HEK293 (cell line): ENCODE measurements around the gene SLC9A4.

Experiments
- CTCF ChIA-PET: fragments of 350-600 bp; formaldehyde crosslinking; extraction: SDS; loops from one replicate; lab custom pipeline; 2021; ENCODE audit warnings: antibody characterized with exemption; lab: Yijun Ruan, JAX
- POLR2A ChIA-PET: fragments of 300-600 bp; formaldehyde crosslinking; extraction: SDS; loops from one replicate; lab custom pipeline; 2020; ENCODE audit warnings: antibody characterized with exemption, inconsistent platforms; lab: Yijun Ruan, JAX
- H3K27ac ChIP-seq: fragments of 200-500 bp; sonication (Bioruptor generic); 2 replicates; pipeline ENCODE4 v1.5.1; 2014; ENCODE audit warnings: low read depth, low read length, control low read depth, inconsistent platforms; ENCODE audit errors: extremely low read depth
- H3K36me3 ChIP-seq, 2 experiments: fragments of 200-500 bp in 1 of 2; sonication (Bioruptor generic) in 1 of 2; 1 replicate in 1 of 2; 2 replicates in 1 of 2; pipeline ENCODE4 v1.5.1; 2014 to 2017; ENCODE audit warnings: inconsistent platforms in 2 of 2, low read length in 2 of 2; ENCODE audit not compliant: control insufficient read depth in 2 of 2, insufficient read depth in 1 of 2
- H3K4me1 ChIP-seq: fragments of 200-500 bp; sonication (Bioruptor generic); 2 replicates; pipeline ENCODE4 v1.5.1; 2014; ENCODE audit warnings: mild to moderate bottlenecking, low read length, inconsistent platforms; ENCODE audit not compliant: control insufficient read depth, insufficient read depth
- H3K4me3 ChIP-seq: 2 replicates; pipeline ENCODE4 v1.5.1; 2011; ENCODE audit warnings: low read depth, mild to moderate bottlenecking, control low read depth, low read length, moderate library complexity
- H3K9me3 ChIP-seq: fragments of 200-500 bp; sonication (Bioruptor generic); 2 replicates; pipeline ENCODE4 v1.5.1; 2014; ENCODE audit warnings: low read depth, low read length, inconsistent platforms; ENCODE audit not compliant: control insufficient read depth, insufficient read depth
- CTCF ChIP-seq: fragments of 450-650 bp; formaldehyde crosslinking; IDR thresholded peaks from 2 replicates; pipeline ENCODE4 v1.5.1; 2016; ENCODE audit warnings: missing biosample characterization, missing genetic modification characterization
- KLF10 ChIP-seq: fragments of 450-650 bp; IDR thresholded peaks from 2 replicates; pipeline ENCODE4 v1.5.1; 2018; ENCODE audit warnings: missing biosample characterization, mild to moderate bottlenecking, missing genetic modification characterization
- KLF17 ChIP-seq: fragments of 450-650 bp; formaldehyde crosslinking; IDR thresholded peaks from 2 replicates; pipeline ENCODE4 v1.5.1; 2016; ENCODE audit warnings: missing biosample characterization, missing genetic modification characterization
- KLF7 ChIP-seq: fragments of 450-650 bp; formaldehyde crosslinking; IDR thresholded peaks from 2 replicates; pipeline ENCODE4 v1.5.1; 2016; ENCODE audit warnings: missing biosample characterization, missing genetic modification characterization, borderline replicate concordance
- MZF1 ChIP-seq: fragments of 450-650 bp; formaldehyde crosslinking; IDR thresholded peaks from 2 replicates; pipeline ENCODE4 v1.5.1; 2017; ENCODE audit warnings: missing biosample characterization, missing genetic modification characterization, borderline replicate concordance
- OVOL3 ChIP-seq: fragments of 450-650 bp; formaldehyde crosslinking; IDR thresholded peaks from 2 replicates; pipeline ENCODE4 v1.5.1; 2016; ENCODE audit warnings: missing biosample characterization, missing genetic modification characterization
- PRDM10 ChIP-seq: fragments of 450-650 bp; formaldehyde crosslinking; IDR thresholded peaks from 2 replicates; pipeline ENCODE4 v1.5.1; 2016; ENCODE audit warnings: missing biosample characterization, missing genetic modification characterization
- WT1 ChIP-seq: fragments of 450-650 bp; formaldehyde crosslinking; IDR thresholded peaks from 2 replicates; pipeline ENCODE4 v1.5.1; 2016; ENCODE audit warnings: missing biosample characterization, missing genetic modification characterization
- ZBTB44 ChIP-seq: fragments of 450-650 bp; IDR thresholded peaks from 2 replicates; pipeline ENCODE4 v1.5.1; 2018; ENCODE audit warnings: missing biosample characterization, mild to moderate bottlenecking, missing genetic modification characterization
- ZBTB49 ChIP-seq: fragments of 450-650 bp; formaldehyde crosslinking; IDR thresholded peaks from 2 replicates; pipeline ENCODE4 v1.5.1; 2016; ENCODE audit warnings: missing biosample characterization, missing genetic modification characterization, low read depth
- ZNF112 ChIP-seq: fragments of 450-650 bp; formaldehyde crosslinking; IDR thresholded peaks from 2 replicates; pipeline ENCODE4 v1.5.0; 2017; ENCODE audit warnings: missing biosample characterization, missing genetic modification characterization
- ZNF302 ChIP-seq: fragments of 450-650 bp; formaldehyde crosslinking; IDR thresholded peaks from 2 replicates; pipeline ENCODE4 v1.5.1; 2016; ENCODE audit warnings: missing biosample characterization, missing genetic modification characterization, low read depth
- ZNF311 ChIP-seq: fragments of 450-650 bp; formaldehyde crosslinking; IDR thresholded peaks from 2 replicates; pipeline ENCODE4 v1.5.1; 2017; ENCODE audit warnings: missing biosample characterization, missing genetic modification characterization, borderline replicate concordance
- ZNF354C ChIP-seq: fragments of 450-650 bp; formaldehyde crosslinking; IDR thresholded peaks from 2 replicates; pipeline ENCODE4 v1.5.1; 2016; ENCODE audit warnings: missing biosample characterization, missing genetic modification characterization, low read depth, borderline replicate concordance
- ZNF404 ChIP-seq: fragments of 450-650 bp; formaldehyde crosslinking; IDR thresholded peaks from 2 replicates; pipeline ENCODE4 v1.5.1; 2017; ENCODE audit warnings: missing biosample characterization, missing genetic modification characterization
- ZNF416 ChIP-seq: fragments of 450-650 bp; formaldehyde crosslinking; IDR thresholded peaks from 2 replicates; pipeline ENCODE4 v1.5.1; 2016; ENCODE audit warnings: missing biosample characterization, missing genetic modification characterization
- ZNF426 ChIP-seq: fragments of 450-650 bp; formaldehyde crosslinking; IDR thresholded peaks from 2 replicates; pipeline ENCODE4 v1.5.1; 2017; ENCODE audit warnings: missing biosample characterization, missing genetic modification characterization, mild to moderate bottlenecking, inconsistent platforms, moderate library complexity
- ZNF501 ChIP-seq: fragments of 450-650 bp; formaldehyde crosslinking; IDR thresholded peaks from 2 replicates; pipeline ENCODE4 v1.5.1; 2016; ENCODE audit warnings: missing biosample characterization, missing genetic modification characterization
- ZNF596 ChIP-seq: fragments of 450-650 bp; IDR thresholded peaks from 2 replicates; pipeline ENCODE4 v1.5.0; 2018; ENCODE audit warnings: missing biosample characterization, mild to moderate bottlenecking, missing genetic modification characterization, moderate library complexity
- ZNF626 ChIP-seq: fragments of 450-650 bp; sonication (Bioruptor Pico); formaldehyde crosslinking; IDR thresholded peaks from 2 replicates; pipeline ENCODE4 v1.5.1; 2018; ENCODE audit warnings: missing biosample characterization, missing genetic modification characterization, inconsistent platforms
- ZNF660 ChIP-seq: fragments of 450-650 bp; IDR thresholded peaks from 2 replicates; pipeline ENCODE4 v1.5.1; 2018; ENCODE audit warnings: missing biosample characterization, mild to moderate bottlenecking, missing genetic modification characterization
- ZNF664 ChIP-seq: fragments of 450-650 bp; formaldehyde crosslinking; IDR thresholded peaks from 2 replicates; pipeline ENCODE4 v1.5.1; 2016; ENCODE audit warnings: missing biosample characterization, missing genetic modification characterization
- ZNF777 ChIP-seq: fragments of 450-650 bp; formaldehyde crosslinking; IDR thresholded peaks from 2 replicates; pipeline ENCODE4 v1.5.1; 2017; ENCODE audit warnings: missing biosample characterization, missing genetic modification characterization, borderline replicate concordance
- ZSCAN30 ChIP-seq: fragments of 450-650 bp; IDR thresholded peaks from 2 replicates; pipeline ENCODE4 v1.5.1; 2018; ENCODE audit warnings: missing biosample characterization, mild to moderate bottlenecking, missing genetic modification characterization, moderate library complexity

SLC9A4 gene

GRCh38 chr2:102473631-102474030 is 605 bp downstream of the SLC9A4 start:
- H3K9me3 ChIP-seq: no peaks in the 10 kb centered on the region

GRCh38 chr2:102474785-102475184 is 1.8 kb downstream of the SLC9A4 start:
- H3K36me3 ChIP-seq: no peaks in the 10 kb centered on the region
- no peak overlapping the region for H3K4me3 ChIP-seq
- ChIA-PET CTCF (interaction anchor here (1.6 to 5.9 kb wide), 3 partner anchors 9 to 140 kb away, joined by 5 to 76 read pairs (median 9); no protein-coding TSS in a partner anchor), POLR2A (no interaction called here)
- TF ChIP-seq ZNF112 (tag by site-specific recombination): no peak
- no peak for TF ChIP-seq KLF7 (tag by site-specific recombination)
- TF ChIP-seq ZBTB44: no peak
- no peak for TF ChIP-seq ZNF416 (tag by site-specific recombination)
- TF ChIP-seq ZNF501 (tag by site-specific recombination): no peak
- no peak for TF ChIP-seq ZNF626 (tag by site-specific recombination)
- TF ChIP-seq KLF17 (tag by site-specific recombination): no peak
- no peak for TF ChIP-seq ZNF302
- TF ChIP-seq WT1 (tag by site-specific recombination): no peak
- no peak for TF ChIP-seq OVOL3 (tag by site-specific recombination)
- no peak for TF ChIP-seq ZNF354C (tag by site-specific recombination)
- TF ChIP-seq ZNF596: no peak
- TF ChIP-seq ZSCAN30 (tag by site-specific recombination): no peak
- TF ChIP-seq PRDM10 (tag by site-specific recombination): no peak
- TF ChIP-seq ZNF777: no peak
- no peak for TF ChIP-seq ZBTB49 (tag by site-specific recombination)
- no peaks in the 10 kb centered on the region for H3K4me1 ChIP-seq
- H3K27ac ChIP-seq: no peak overlapping the region
- no peaks in the 10 kb centered on the region for H3K9me3 ChIP-seq

More at GRCh38 chr2:102473631-102474030, 605 bp downstream of the SLC9A4 start:
- no peaks in the 10 kb centered on the region for H3K36me3 ChIP-seq
- CTCF ChIA-PET: interaction anchor here (0.5 to 5.9 kb wide), 35 partner anchors 10 to 233 kb away, joined by 3 to 76 read pairs (median 5); no protein-coding TSS in a partner anchor
- H3K4me3 ChIP-seq: no peak overlapping the region
- TF ChIP-seq ZNF660 (tag by site-specific recombination): no peak
- TF ChIP-seq ZNF404: no peak
- no peak for TF ChIP-seq ZNF664 (tag by site-specific recombination)
- TF ChIP-seq ZNF426 (tag by site-specific recombination): no peak
- no peak for TF ChIP-seq KLF10
- TF ChIP-seq ZNF311: no peak
- no peak for TF ChIP-seq ZNF354C (tag by site-specific recombination)
- no peak for TF ChIP-seq CTCF (tag by site-specific recombination)
- TF ChIP-seq MZF1 (tag by site-specific recombination): no peak
- H3K27ac ChIP-seq: no peak overlapping the region
- POLR2A ChIA-PET: no interaction called here
- H3K4me1 ChIP-seq: no peaks in the 10 kb centered on the region
